Right renal pelvis (tissue), 4 donors: ENCODE measurements around the gene ARHGEF12. TPM values are rescaled to one million over a fixed set of nuclear protein-coding genes. Genes with fewer than 3 reads are reported as not detected.

Experiments
- DNase-seq, 4 donors: peaks; one replicate each; pipeline ENCODE4 v3.0.0-alpha.2; 2013; ENCODE audit warnings: low read depth in 4 of 4, low spot score in 3 of 4, missing footprints in 1 of 4
- polyA plus RNA-seq, 4 donors: library from polyadenylated mRNA; unstranded; fragments of 120-200 nt; gene quantifications; one replicate each; pipeline ENCODE4 v1.2.1, GENCODE V29; 2013; ENCODE audit not compliant: insufficient read length in 4 of 4

Gene ARHGEF12
- polyA plus RNA-seq, 4 donors = 117 to 138 (median 127) TPM

DNA sequence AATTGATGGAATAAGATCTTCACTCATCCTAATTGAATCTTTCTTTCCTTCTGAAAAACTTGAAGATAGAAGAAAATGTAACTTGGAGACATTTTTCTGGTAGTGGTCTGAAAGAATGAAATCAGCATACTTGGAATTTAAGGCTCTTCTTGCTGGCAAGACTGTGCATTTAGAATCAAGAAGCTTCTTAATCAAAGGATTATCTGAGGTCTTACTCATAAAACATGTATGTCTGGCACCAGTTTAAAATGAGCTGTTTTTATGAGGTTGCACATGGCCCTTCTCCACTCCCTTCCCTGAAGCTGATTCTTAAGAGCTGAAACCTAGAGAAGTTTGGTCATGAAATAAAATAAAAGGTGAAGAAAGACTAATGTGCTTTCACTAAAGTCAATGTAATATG is 77.3 kb downstream of the ARHGEF12 start:
- DNase-seq = no peak

DNA sequence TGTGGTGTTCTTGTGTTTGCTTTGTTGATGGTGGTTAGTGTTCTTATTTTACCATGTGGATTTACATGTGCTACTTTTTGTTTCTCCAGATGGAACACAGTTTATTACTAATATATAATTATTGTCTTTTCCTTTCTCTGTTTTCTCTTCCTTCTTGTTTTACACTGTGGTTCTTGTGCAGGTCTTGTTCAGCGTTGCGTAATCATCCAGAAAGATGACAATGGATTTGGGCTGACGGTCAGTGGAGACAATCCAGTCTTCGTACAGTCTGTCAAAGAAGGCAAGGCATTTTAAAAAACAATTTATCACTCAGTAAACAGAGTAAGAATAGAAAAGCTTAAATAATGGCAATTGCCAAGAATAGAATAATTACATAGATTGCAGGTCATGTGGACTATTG is 84.4 kb downstream of the ARHGEF12 start:
- no peak for DNase-seq

DNA sequence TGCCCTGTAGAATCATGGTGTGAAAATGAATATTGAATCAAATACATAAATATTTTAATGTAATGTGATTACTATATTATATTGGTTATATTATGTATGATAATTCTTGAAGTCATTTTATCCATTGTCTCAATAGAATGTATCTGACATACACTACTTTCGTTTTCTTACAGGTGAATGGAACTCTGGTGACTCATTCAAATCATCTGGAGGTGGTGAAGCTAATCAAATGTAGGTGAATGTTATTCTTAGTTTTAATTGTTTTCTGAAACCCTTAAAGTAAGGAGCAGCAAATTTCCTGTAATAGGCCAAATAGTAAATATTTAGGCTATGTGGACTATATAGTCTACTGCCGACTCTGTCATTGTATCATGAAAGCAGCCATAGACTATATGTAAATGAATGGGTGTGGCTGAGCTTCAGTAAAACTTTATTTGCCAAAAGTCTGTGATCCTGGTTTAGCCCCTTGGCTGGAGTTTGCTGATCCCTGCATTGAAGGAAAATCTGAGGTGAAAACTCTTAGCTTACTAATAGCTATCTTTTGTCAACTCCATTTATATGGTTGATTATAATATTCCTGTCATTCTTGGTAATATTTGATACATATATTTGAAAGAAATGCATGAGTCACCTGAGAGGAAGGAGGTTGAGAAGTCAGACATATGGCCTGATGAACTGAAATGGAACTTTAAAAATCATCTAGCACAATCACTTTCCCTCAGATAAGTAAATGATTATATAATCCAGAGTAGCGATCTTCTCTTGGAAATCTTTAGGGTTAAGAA is 88.2 kb downstream of the ARHGEF12 start:
- DNase-seq = no peak

DNA sequence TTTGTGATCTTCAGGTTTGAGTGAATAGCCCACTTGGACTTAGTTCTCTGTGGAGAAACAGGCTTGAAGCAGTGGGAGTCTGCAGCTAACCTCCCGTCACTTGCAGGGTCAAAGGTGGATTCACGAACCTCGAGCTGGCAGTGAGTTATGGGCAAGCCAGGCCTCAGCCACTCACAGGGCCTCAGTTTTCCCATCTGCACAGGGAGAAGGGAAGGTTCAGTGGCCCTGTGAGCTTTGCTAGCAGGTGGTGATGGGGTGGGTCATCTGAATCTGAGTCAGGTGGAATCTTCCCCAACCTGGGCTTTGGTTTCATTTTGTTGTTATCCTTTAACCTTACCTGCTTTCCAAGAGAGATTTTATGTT is 88.7 kb downstream of the ARHGEF12 start:
- no peak for DNase-seq

DNA sequence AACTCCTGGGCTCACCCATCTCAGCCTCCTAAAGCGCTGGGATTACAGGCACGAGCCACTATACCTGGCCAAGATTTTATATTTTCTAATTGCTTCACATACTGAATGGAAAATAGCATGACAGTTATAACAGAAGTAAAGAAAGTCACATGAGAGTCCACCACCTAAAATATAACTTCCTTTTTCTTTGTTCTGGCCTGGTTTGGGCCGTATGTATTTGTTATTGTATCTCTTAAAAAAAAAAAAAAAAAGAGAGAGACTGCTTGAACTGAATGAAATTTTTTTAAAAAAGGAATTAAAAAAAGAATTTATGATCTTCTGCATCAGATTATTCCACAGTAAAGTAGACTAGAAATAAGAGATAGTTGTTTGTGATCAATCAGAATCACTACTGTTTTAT is 89.3 kb downstream of the ARHGEF12 start:
- DNase-seq = no peak

DNA sequence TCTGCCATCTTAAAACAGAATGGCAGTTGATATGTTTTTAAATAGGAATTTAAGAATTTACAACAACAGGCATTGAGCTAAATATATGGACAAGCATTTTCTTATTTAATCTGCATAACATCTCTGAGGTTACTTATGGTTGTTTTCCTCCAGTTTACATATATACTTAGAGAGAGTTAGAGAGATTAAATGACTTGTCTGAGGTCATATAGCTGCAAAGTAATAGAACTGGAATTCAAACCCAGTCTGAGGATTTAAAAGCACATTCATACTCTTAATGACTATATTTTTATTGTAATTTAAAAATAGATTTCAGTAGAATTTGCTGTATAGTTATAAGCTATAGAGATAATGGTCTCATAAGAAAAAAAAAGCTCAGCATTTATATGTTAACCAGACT is 93.9 kb downstream of the ARHGEF12 start:
- DNase-seq = no peak

DNA sequence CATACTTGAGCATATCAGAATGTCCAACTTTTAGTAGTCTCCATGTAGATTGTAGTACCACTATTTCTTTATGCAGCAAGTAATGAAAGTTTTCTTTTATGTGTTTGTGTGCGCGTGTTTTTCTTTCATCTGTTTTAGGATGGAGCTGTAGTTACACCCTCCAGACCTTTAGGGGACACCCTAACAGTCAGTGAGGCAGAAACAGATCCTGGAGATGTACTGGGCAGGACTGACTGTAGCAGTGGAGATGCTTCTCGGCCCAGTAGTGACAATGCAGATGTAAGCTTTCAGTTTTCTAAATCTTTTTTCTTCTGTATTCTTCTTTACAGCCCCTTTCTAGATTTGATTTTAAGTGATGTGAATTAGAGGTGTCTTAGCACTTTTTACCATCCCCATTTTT is 95.4 kb downstream of the ARHGEF12 start:
- DNase-seq = no peak

DNA sequence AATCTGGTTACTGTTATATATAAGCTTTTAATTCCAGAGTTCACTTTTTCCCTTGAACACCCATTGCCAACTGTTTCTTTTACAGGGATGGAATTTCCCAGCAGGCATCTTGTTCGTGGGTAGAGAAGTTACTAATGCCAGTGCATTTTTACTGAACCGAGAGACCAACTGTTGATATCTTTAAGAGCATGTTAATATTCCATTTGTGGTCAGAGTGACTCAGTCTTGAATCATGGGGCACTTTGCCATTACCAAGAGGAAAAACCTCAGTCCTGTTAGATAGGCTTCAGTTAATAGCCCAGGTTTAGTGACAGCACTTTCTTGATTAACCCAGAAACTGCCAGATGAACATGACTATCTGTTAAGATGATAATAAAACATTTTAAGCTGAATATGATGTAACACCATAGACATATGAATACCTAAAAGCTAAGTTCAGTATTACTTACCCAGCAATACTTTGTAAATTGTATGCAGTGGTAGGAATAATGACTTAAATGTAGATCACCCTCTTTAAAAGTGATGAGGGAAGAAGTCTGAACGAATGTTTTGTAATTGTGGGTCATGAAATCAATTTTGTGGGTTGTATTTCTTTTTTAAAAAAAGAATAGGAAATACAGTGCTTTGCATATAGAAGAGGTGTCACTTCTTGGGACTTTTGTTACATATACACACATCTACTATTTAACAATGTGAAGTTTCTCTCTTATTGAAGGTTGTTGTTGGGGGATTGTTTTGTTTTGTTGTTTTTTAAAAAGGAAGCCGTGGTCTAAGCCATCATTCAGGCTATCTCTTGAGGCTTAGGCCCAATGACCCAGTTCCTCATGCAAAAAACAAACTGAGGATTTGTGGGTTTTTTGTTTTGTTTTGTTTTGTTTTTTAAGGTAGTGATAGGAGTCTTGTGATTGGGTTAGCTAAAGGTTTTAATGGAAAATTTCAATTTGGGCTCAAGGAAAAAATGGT is 96.1 kb downstream of the ARHGEF12 start:
- DNase-seq = no peak

DNA sequence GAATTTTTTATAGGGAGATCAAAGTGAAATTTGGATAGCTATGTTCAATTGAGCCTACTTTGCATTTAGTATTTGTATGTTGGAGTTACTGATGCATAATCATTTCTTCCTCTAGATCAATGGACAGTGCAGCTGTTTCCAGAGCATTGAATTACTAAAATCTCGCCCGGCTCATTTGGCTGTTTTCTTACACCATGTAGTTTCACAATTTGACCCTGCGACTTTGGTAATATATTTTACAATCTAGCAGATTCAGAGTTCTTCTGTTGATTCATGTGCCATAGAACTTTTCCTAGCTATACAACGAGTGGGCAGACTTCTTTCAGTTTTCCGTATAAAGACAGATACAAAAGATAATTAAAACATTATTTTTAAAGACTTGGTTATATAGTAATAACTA is 105.4 kb downstream of the ARHGEF12 start:
- DNase-seq = no peak

DNA sequence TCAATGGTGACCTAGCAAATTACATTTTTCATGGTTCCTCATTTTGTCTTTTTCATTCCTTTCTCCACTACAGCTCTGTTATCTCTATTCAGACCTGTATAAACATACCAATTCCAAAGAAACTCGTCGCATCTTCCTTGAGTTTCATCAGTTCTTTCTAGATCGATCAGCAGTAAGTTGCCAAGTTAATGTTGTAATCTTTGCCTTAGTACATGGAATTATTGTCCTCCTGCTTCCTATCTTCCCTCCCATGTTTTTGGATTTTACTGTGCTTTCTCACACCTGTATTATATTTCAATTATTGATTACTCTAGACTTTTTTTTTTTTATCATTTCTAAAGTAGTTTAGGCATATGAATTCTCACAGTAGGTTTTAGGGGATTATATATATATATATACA is 105.8 kb downstream of the ARHGEF12 start:
- DNase-seq = no peak

DNA sequence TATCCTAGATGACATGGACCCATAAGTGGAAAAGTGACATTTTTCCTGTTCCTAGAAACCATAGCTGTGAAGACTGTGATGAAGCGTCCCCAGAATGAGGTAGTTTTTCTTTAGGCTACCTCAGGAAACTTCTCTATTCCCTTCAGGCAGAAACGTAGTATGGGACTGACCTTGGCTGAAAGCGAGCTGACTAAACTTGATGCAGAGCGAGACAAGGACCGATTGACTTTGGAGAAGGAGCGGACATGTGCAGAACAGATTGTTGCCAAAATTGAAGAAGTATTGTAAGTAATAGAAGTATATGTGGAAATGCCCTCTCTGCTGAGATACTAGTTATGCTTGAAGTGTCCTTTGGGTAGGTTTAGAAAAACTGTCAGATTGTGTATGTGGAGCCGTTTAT is 110.6 kb downstream of the ARHGEF12 start:
- no peak for DNase-seq

DNA sequence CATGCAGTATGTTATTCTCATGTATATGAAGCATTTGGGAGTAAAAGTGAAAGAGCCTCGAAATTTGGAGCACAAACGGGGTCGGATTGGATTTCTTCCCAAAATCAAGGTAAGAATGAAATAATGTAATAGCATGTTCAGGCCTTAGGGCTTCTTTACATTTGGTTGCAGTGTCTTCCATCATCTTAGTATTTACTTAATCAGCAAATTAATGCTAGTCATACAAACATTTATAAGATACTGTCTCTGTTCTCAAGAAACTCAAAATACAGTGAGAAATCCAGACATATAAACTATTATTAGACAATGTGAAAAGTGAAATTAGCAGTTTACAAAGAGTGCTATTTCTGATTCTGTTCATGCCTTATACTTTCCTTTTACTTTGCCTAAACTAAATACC is 112.0 kb downstream of the ARHGEF12 start:
- no peak for DNase-seq

DNA sequence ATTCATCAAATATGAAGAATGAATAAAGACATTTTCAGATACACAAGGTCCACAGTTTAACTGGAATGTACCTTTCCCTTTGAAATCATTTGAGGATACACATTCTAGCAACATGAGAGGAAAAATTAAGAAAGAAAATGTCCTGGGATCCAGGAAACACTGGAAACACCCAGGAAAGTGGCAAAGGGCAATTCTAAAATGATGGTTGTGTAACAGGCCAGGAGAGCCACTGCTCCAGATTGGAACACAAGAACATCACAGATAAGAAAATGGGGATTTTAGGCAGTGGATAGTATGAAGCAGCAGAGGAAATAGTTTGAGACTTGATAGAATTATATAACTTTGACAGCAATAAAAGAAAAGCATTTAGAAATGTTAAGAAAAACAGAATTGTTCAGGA is 119.3 kb downstream of the ARHGEF12 start:
- DNase-seq = no peak

DNA sequence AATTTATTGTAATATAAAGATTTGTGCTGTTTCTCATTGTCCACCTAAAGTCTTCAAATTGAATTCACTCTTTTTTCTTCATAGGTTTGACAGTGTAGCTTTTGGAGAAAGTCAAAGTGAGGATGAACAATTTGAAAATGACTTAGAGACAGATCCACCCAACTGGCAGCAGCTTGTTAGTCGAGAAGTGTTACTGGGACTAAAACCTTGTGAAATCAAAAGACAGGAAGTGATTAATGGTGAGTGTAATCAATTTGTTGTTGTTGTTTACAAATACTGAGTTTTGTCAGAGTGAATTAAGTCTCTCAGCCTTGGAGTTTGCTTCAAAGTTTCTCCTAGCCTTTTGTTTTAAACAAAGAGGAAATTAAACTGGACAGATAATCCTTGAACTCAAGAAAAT is 121.8 kb downstream of the ARHGEF12 start:
- no peak for DNase-seq

DNA sequence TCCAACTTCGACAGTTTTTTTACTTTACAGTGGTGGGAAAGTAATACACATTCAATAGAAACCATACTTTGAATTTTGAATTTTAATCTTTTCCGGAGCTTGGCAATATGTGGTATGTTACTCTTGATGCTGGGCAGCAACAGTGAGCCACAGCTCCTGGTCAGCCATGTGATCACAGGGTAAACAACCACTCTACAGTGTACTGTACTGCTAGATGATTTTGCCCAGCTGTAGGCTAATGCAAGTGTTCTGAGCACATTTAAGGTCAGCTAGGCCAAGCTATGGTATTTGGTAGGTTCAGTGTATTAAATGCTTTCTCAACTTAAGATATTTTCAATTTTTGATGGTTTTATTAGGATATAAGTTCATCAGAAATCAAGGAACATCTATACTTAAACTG is 126.6 kb downstream of the ARHGEF12 start:
- DNase-seq = no peak

DNA sequence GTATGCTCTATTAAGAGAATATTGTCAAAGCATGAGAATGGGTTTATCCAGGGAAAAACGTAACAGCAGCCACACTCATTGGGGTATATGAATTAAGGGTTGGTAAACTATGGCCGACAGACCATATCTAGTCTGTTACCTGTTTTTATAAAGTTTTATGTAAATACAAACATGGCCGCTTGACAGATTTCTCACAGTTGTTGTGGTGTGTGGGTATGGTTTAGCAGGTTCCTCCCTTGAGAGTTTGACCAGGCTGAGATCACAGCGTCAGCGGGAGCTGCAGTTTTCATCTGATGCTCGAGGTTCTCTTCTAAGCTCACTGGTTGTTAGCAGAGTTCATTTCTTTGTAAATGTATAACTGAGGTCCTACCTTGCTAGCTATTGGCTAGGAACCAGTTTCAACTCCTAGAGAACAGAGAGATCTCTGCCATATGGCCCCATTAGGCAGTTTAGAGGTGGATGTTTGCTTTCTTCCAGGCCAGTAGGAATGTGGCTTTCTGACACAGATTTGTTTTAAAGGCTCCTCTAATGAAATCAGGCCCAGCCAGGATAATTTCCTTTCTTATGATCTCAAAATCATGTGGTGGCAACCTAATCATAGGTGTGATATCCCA is 129.8 kb downstream of the ARHGEF12 start:
- no peak for DNase-seq

DNA sequence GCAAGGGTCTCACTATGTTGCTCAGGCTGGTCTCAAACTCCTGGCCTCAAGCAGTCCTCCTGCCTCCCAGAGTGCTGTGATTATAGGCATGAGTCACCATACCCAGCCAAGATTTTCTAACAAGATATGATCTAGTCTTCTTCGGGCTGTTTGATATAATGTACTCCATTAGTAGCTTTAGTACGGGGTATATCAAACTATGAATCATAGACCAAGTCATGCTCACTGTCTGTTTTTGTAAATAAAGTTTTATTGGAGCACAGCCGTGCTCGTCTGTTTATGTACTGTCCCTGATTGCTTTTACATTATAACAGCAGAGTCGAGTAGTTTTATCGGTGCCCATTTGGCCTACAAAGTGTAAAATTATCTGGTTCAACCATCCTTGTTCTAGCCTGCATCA is 131.4 kb downstream of the ARHGEF12 start:
- no peak for DNase-seq

DNA sequence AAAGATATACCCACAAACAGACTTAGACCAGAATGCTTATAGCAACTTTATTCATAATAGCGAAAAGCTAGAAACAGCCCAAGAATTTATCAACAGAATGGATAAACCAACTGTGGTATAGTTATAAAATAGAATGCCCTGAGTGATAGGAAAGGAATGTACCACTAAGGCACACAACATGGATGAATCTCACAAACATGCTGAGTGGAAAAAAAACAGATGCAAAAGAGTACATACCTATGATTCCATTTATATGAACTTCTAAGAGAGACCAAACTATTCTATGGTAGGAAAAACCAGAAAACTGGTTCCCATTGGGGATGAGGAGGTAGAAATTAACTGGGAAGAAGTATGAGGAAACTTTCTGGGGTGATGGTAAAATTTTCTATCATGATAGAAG is 134.9 kb downstream of the ARHGEF12 start:
- no peak for DNase-seq

DNA sequence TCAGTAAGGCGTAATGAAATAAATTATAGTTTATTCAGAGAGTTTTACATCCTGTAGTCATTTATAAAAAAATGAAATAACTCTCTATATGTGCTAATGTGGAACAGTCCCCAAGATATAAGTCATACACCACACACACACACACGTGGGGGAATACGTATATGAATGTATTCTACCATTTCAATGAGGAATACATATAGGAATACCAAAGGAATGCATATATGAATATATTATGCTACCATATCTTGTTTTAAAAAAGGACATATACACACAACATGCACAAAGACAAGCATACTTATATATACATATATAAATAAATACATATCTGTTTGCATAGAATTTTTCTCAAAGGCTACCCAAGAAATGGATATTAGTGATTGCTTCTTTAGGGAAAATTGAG is 135.8 kb downstream of the ARHGEF12 start:
- no peak for DNase-seq

DNA sequence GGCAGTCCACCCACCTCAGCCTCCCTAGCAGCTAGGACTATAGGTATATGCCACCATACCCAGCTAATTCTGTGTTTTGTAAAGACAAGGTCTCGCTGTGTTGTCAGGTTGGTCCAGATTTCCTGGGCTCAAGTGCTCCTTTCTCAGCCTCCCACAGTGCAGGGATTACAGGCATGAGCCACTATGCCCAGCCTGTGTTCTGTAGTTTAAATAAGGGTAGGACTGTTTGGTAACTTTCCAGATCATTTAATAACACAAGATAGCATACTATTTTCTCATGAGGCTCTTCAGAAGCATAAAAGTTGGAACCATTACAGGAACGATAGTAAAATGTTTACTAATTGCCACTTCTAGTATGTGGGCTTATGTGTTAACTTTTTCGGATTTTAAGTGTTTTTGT is 137.3 kb downstream of the ARHGEF12 start:
- no peak for DNase-seq

DNA sequence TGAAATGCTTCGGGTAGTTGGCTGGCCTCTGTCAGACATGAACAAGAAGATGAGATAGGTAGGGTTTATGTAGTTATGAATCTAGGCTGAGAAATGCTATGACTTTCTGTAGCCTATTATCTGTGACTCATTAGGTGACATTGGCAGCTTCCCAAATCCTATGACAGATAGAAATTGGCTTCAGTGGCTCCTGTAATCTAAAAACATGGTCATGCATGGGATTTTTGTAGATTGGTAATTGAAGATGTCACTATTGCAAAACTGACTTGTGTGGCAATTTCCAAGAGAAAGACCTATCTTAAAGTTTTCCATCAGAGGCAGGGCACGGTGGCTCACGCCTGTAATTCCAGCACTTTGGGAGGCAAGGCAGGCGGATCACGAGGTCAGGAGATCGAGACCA is 145.9 kb downstream of the ARHGEF12 start:
- no peak for DNase-seq

DNA sequence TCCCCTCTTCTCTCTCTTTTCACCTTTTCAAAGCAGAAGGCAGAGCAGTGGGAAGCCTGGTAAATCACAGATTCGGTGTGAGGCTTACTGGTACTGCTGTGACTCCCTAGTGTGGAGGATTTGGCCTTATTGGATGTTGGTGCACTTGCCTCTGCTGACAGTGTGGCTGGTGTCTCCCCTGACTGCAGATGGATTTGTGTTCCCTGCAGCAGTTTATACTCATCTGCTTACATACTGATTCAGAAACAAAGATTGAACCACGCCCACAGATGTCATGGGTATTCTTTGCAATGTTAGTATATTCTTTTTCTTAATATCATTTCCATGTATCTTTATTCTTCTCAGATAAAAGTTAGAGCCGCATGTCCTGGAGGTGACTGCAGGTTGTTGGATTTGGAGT is 148.5 kb downstream of the ARHGEF12 start:
- DNase-seq = no peak
